C1 segment of cervical spinal cord (tissue), 14 donors: ENCODE results near the gene EDC4.
A peak's percentile ranks its signal among the peaks of the same experiment; 100 is the strongest.
"Not testable (repeated sequence)": the region's sequence is repeated elsewhere in the genome, so short reads cannot be mapped to it uniquely, and the experiment has no call there.

Source experiments
- DNase-seq, 14 donors: peaks; one replicate each; lab custom pipeline; 2025; lab: John Stamatoyannopoulos, UW

Gene EDC4

DNA sequence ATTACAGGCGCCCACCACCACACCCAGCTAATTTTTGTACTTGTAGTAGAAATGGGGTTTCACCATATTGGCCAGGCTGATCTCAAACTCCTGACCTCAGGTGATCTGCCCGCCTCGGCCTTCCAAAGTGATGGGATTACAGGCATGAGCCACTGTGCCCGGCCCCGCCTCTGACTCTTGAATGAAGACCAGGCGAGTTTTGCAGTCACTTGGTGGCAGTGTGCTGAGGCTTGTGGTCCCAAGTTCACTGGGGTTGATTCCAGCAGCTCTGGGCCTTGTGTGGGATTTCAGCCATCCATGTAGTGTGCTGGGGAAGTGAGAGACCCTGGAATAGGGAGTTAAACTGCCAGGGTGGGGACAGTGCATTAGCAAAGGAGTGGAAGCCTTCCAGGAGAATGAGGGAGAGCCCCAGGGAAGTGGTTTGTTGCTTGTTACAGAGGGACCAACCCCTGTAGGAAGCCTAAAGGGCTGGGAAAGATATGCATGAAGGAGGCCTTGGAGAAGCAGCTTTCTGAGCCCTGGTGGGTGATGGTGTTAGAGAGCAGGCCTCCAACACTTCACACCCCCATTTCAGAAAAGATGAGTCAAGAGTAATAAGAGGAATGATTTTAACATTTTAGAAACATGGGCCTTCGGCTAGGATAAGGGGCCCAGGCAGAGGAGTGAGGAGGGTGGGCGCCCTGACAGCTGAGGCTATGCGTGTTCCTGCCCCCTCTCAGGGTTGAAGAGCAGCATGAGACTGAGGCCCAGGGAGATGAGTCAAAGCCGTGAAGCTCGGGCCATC is 34.7 kb downstream of the EDC4 start:
- DNase-seq, result no peak

DNA sequence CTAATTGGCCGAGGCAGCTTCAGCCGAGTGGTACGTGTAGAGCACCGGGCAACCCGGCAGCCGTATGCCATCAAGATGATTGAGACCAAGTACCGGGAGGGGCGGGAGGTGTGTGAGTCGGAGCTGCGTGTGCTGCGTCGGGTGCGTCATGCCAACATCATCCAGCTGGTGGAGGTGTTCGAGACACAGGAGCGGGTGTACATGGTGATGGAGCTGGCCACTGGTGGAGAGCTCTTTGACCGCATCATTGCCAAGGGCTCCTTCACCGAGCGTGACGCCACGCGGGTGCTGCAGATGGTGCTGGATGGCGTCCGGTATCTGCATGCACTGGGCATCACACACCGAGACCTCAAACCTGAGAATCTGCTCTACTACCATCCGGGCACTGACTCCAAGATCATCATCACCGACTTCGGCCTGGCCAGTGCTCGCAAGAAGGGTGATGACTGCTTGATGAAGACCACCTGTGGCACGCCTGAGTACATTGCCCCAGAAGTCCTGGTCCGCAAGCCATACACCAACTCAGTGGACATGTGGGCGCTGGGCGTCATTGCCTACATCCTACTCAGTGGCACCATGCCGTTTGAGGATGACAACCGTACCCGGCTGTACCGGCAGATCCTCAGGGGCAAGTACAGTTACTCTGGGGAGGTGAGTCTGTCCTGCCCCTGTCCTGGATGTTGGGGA is 36.3 kb downstream of the EDC4 start:
- DNase-seq, result no peak

DNA sequence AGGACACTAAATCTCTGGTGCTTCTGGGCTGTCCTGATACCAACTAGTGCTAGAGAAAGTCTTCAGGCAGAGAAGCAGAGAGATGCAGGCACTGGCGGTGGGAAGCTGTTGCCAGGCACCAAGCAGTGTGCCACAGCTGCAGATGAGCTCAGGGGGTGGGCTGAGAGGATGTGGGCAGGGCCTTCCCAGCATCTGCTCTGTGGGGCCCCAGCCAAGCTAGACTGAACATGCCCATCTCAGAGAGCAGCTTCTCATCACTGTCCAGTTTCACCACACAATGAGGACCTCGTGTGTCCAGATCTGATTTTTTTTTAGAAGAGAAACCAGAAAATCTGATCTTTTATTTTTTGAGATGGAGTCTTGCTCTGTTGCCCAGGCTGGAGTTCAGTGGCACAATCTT is 37.3 kb downstream of the EDC4 start:
- DNase-seq, result peak in 10 of 14 donors; percentile 22 to 89 (median 64)

DNA sequence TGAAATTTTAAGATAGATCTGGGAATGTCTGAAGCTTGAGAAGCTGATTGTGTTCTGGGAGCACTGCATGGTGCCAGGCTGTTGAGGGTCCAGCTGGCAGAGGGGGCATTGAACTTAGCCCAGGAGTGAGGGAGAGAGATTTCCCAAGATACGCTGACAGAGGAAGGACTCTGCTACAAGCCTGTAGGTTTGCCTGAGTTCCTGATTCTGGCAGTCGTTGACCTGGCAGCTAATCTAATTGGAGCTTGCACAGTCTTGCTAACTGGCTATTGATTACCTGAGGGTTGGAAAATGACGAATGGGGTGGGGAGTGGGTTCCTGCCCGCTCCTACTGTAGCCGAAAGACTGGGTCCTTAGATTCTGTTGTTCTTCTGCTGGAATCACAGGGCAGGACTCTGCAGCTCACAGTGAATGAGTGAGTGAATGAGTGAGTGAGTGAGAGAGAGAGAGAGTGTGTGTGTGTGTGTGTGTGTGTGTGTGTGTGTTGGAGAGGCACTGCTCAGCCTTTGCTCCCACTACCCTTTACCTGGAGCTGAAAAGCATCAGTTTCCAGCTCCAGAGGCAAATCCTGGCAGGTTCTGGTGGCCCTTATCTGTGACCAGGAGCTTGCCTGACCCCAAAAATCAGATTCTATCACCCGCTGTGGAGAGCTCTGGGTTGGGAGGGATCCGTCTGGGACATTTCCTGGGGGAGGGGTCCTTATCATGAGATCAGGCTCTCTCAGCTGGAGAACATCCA is 42.1 kb downstream of the EDC4 start:
- DNase-seq, result no peak

DNA sequence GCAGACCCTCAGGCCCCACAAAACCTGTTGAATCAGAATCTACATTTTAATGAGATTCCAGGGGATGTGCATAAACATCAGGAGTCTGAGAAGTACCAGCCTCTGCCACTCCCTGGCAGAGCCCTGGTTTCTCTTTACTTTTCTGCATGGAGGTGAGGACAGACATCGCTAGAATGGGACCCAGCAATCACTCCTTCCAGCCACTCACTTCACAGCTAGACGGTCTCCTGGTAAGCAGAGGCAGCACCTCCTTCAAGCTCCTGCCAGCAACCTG is 42.6 kb downstream of the EDC4 start:
- DNase-seq, result not testable (repeated sequence)

DNA sequence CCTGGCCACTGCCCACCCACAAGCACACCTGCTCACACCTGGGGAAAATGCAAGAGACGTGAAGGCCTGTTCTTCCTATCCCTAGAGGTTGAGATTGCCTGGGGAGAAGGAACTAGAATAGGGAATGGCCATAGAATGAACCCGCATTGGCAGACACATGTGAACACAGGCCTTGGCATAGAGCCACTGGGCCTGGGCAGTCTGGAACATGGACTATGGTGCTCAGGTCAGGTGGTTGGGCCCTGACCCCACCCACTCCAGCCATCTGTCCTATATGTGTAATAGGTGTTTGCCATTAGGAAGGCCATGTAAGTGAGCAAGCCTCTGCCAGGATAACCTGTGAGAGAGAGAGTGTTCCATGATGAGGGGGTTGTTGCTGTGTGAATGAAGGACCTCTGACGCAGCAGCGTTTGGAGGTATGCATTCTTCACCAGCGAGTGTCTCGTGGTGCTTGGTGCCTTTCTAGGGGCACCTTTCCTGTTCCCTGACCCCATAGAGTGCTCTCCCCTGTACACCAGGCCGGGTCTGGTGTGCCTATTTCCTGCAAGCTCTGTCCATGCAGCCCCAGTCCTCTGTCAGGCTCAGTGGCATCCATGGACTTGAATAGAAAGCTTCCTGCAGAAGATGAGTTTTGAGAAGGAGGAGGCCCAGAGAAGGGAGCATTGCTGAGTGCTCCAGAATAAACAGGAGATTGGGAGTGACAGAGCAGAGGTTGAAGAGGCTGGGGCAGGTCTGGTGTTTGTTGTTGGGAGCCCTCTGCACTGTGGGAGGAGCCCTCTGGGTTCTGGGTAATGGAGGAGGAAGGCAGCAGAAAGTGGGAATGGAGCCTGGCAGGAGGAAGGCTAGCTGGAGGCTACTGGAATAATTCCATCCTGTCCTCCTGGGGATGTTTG is 43.2 kb downstream of the EDC4 start:
- DNase-seq, result peak in 1 of 14 donors; percentile 9

DNA sequence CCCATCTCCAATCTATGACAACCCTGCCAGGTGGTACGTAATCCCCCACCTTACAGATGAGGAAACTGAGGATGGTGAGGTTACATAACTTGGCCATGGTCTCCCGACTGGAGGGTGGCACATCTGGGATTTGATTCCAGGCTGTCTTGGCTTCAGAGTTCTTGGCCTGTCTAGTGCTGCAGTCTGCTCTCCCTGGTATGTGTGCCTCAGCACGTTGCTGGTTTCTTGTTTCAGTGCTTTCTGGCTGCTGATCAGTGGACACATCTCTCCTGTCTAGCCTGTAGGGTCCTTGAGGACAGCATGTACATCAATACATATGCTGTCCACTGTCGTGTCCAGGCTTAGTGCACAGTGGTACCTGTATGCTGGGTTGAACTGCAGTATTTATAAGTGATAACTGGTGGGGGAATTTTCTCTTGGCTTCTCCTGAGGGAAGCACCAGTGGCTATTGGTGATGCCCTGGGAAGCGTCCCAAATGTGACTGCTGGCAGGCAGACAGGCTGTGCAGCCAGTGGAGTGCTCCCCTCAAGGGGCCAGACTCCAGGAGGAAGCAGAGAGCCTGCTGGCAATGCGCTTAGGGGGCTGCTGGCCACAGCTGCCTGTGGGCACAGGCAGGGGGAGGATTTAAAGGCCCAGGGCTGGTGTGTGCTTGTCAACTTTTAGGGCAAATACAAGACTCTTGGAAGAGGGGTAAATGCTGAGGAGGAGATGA is 44.4 kb downstream of the EDC4 start:
- peak in 12 of 14 donors; percentile 20 to 77 (median 40) for DNase-seq

DNA sequence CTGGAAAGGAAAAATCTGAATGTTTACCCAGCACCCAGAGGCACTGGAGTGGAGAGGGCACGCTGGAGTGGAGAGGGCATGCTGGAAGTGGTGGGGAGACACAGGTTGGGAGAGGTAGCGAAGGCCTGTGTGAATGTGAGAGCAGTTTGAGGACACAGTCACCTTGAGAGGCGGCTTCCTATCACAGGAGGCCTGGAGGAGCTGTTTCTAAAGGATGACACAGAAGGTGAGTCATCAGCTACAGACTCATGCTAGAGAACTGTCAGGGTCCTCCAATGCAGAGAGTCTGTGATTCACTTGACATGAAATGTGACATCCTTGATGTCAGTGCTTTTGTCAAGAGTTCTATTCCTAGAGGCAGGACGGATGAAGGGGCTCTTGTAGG is 45.0 kb downstream of the EDC4 start:
- no peak for DNase-seq

DNA sequence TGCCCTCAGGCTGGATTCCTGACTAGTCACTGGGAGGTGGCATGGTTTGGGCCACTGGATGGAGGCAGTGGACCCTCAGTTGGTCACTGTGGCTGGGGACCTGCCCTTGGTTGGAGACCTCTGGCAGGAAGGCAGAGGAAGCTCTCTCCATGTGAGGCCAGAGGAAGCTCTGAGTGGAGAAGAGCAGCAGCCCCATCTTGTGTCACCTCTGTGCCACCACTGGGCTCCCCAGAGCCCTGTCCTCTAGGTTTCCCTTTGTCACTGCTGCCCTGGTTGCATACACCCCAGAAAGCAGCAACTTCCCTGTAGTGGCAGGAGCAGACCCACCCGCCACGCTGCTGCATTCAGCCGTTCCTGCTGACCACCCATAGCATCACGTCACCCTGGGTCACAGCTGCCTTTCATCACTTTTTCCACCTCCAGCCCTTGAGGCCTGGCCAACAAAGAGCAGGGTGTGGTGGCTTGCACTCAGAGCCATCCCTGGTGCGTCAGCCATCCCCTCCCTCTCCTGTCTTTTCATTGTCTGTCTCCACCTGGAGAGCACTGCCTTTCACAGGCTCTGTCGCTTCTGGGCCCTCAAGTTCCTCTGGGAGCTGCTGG is 46.9 kb downstream of the EDC4 start:
- DNase-seq, result no peak

DNA sequence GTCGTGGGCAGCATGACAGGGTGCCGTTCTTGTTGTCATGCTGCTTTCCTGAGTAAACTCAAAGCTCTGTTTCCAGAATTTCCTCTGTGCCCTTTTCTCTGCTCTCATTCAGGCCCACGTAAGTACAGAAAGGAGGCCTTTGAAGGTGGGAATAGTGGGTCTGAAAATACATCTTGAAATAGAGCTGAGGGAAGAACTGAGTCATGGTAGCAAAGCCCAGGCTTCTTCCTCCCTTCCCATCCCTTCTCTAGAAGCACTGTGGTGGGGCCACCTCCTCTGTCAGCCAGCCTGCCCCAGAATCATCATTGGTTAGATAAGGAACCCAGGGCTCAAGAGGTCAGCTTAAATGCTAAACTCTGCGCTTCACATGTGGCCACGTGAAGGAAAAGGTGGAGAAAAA is 49.4 kb downstream of the EDC4 start:
- no peak for DNase-seq

DNA sequence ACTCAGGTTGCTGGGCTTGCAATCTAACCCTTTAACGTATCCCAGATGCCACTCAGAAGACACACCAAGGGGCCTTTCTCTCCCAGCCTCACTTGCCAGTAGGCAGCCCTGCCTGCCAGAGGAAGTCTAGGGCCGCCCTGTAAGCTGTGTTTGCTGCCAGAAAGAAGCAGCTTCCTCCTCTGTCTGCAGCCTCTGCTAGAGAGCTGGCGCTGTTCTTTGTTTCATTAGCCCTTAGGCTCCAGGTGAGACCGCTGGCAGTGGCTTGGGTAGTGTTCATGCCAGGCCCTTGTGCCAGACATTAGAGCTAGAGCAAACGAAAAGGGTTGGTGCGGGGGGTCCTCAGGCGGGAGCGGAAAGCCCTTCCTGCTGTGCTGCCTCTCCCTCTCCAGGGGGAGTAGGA is 49.9 kb downstream of the EDC4 start:
- no peak for DNase-seq

DNA sequence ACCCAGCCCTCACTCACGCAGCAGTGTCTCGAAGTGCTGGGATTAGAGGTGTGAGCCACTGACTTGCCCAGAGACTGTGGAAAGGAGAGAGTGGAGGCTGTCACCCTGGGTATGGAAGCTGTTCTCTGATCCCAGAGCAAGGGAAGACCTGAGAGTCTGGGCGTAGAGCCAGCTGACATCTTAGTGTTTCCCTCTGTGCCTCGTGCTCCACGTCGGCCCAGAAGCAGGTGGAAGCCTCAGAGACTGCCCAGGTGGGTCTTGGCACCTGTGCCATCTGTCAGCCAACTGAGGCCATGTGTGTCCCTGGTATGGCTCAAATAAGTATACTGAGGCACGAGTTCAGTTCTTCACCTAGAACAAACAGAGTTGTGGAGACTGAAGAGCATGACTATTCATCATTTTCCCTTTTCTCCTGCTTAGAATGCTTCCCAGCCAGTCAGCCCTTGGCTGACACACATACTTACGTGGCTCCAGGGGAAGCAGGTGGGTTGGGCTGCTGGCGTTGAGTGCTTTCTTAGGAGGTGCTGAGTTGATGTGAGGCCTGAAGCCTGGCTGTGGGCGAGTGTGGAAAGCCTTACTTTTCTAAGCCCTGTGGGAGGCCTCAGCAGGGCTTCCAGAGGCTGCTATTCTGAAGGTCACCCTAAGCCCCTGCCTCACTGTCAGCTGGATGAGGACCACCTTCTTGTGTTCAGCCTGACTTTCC is 50.7 kb downstream of the EDC4 start:
- DNase-seq, result peak in 1 of 14 donors; percentile 55

DNA sequence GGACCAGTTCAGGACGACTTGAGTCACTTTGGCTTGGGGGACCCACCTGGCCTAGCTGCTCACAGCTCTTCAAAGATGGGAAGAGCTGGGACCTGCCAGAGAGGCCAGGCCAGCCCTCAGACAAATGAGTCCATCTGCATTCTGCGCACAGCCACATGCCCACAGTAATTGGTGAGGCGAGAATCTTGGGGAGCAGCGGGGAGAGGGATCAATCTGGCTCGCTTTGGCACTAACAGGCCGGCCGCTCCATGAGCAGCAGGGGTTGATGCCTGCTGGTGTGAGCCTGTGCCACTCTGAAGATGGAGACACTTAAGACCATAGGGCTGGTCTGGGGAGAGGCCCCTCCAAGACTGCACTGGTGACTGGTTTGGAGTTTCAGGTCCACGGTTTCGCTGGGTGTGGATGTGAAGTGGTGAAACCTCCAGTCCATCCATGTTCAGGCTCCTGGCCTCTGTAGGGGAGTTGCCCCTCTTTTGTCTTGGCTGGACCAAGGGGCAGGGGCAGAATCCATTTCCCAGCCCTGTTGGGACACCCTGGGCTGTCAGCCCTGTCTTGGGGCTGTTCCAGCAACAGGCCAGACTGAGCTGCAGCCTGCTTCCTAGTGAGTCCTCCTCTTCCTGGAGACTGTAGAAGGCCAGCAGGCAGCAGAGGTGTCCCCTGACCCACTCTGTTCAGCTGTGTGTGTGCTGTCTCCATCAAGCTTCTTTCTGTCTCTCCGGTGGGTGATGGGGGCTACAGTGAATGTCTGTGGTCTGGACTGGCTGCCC is 51.5 kb downstream of the EDC4 start:
- DNase-seq, result peak in 2 of 14 donors; percentile 9 to 46

DNA sequence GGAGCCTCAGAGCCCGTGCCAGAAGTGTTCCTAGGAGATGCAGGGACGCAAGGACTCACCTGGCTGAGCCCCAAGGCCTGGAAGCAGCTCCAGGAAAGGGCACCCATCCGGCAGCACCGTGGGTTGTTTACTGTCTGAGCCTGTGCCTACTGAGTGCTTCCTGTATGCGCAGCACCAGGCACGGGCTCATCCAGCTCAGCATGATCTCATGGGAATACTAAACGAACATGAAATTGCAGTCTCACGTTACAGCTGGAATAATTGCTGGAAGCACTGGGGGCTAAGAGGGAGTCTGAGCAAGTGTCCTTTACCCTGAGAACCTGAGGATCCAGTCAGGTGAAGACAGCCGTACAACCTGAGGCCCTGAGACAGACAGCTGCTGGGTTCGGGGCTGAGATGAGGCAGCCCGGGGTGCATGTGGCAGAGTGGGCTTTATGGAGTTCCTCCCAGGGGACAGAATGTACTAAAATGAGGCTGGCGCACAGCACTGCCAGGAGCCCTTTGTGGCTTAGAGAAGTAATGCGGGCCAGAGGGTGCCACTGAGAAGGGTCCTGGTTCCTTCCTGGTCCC is 53.4 kb downstream of the EDC4 start:
- DNase-seq, result peak in 6 of 14 donors; percentile 33 to 55 (median 40)

DNA sequence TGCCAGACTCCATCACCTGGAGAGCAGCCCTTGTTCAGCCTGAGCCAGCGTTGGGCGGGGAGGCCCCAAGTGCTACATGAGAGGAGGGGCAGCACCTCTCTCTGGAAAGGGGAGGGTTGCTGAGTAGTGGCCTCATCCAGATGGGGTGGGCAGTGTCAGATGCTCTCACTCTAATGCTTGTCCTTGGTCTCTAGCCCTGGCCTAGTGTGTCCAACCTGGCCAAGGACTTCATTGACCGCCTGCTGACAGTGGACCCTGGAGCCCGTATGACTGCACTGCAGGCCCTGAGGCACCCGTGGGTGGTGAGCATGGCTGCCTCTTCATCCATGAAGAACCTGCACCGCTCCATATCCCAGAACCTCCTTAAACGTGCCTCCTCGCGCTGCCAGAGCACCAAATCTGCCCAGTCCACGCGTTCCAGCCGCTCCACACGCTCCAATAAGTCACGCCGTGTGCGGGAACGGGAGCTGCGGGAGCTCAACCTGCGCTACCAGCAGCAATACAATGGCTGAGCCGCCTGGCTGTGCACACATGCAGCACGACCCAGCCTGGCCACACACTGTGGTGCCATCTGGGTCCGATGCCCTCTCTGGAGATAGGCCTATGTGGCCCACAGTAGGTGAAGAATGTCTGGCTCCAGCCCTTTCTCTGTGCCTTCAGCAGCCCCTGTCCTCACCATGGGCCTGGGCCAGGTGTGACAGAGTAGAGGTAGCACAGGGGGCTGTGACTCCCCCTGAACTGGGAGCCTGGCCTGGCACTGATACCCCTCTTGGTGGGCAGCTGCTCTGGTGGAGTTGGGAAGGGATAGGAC is 54.5 kb downstream of the EDC4 start:
- peak in 1 of 14 donors; percentile 76 for DNase-seq

DNA sequence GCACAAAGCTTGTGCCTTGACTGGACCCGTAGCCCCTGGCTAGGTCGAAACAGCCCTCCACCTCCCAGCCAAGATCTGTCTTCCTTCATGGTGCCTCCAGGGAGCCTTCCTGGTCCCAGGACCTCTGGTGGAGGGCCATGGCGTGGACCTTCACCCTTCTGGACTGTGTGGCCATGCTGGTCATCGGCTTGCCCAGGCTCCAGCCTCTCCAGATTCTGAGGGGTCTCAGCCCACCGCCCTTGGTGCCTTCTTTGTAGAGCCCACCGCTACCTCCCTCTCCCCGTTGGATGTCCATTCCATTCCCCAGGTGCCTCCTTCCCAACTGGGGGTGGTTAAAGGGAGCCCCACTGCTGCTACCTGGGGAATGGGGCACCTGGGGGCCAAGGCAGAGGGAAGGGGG is 55.3 kb downstream of the EDC4 start:
- DNase-seq, result no peak

DNA sequence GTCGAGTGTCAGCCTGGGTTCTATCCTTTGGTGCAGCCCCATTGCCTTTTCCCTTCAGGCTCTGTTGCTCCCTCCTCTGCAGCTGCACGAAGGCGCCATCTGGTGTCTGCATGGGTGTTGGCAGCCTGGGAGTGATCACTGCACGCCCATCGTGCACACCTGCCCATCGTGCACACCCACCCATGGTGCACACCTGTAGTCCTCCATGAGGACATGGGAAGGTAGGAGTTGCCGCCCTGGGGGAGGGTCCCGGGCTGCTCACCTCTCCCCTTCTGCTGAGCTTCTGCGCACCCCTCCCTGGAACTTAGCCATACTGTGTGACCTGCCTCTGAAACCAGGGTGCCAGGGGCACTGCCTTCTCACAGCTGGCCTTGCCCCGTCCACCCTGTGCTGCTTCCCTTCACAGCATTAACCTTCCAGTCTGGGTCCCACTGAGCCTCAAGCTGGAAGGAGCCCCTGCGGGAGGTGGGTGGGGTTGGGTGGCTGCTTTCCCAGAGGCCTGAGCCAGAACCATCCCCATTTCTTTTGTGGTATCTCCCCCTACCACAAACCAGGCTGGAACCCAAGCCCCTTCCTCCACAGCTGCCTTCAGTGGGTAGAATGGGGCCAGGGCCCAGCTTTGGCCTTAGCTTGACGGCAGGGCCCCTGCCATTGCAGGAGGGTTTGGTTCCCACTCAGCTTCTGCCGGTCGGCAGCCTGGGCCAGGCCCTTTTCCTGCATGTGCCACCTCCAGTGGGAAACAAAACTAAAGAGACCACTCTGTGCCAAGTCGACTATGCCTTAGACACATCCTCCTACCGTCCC is 55.9 kb downstream of the EDC4 start:
- peak in 12 of 14 donors; percentile 15 to 68 (median 42) for DNase-seq
